NCI-H1417 (cell line): Measurements from ENCODE around the gene F11.
"Not testable (repeated sequence)": the region's sequence is repeated elsewhere in the genome, so short reads cannot be mapped to it uniquely, and the experiment has no call there.

ENCODE experiments used
- DNase-seq, 3 experiments: peaks; one replicate each; lab custom pipeline; 2025; lab: John Stamatoyannopoulos, UW

Gene F11

DNA sequence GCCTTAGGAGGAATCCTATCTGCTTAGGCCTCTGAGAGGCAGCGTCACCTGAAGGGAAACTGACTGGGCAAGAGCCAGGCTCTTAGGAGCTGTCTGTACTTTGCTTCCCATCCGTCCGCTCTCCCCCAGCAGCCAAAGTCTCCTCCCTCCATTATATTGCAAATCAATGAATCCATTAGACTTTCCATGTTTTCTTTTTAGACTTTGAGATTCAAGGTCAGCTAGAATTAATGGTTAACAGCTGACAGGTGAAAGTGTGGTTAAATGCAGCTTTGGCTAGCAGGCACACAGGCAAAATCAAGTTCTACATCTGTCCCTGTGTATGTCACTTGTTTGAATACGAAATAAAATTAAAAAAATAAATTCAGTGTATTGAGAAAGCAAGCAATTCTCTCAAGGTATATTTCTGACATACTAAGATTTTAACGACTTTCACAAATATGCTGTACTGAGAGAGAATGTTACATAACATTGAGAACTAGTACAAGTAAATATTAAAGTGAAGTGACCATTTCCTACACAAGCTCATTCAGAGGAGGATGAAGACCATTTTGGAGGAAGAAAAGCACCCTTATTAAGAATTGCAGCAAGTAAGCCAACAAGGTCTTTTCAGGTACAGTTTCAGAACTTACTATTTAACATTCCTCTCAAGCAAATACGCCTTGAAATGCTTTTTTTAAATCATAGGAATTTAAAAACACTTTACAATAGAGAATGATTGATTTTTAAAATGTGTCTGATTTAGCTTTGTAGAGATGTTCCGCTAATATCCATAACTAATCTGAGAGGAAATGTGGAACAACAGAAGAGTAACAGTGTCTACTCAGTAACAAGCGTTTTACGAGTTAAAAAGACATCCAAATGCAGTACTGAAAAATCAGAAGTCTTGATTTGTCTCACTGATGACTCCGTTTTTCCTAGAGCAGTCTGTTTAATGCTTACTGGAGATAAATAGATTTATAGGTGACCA lies at the start of gene F11:
Gene F11, plus strand, starts transcription at position 507 of the 970 bp plus-strand sequence. CDS start 948 bp downstream, outside the sequence.
- DNase-seq = no peak

DNA sequence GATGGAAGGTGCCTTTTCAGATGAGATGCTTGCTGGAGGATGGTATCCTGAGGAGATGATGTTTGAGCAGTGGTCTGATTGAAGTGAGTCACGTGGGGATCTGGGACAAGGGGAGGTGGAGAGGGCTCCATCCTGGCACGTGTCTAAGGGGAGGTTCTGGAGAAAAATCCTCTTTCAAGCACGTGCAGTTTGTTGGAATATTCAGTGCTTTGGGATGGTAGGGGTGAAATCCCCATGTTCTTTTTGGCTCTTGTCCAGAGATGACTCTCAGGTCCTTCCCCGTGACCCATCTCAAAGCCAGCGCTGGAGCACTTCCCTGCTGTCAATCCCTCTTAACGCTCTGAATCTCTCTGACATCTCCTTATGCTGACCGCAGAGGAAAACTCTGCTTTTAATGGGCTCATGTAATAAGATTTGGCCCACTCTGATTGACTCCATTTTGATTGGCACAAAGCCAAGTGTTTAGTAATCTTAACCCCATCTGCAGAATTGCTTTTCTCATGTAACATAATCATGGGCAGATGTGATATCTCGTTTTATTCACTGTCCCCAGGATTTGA lies 49.4 kb upstream of the F11 start:
- peak in 2 of 3 experiments; percentile 16 to 67 for DNase-seq

DNA sequence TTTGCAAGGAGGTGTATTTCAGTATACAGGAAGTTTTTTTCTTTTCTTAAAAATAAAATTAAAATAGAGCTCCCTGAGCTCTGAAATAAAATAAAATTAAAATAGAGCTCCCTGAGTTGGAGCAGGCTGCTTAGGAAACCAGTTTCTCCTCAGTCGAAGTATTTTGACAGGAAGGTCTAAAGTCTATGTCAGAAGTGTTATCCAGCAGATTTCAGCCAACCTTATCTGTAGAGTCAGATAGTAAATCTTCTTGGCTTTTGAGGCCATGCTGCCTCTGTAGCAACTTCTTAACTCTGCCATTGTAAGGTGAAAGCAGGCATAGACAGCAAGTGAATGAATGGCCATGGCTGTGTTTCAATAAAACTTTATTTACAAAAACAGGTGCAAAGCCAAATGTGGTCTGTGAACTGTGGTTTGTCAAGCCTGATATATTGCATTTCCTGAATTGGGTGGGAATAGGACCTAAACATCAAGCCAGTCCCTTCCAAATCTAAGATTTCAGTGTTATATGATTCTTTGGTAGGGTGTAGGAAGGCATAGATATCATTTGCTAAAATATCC lies 48.2 kb upstream of the F11 start:
- no peak for DNase-seq

DNA sequence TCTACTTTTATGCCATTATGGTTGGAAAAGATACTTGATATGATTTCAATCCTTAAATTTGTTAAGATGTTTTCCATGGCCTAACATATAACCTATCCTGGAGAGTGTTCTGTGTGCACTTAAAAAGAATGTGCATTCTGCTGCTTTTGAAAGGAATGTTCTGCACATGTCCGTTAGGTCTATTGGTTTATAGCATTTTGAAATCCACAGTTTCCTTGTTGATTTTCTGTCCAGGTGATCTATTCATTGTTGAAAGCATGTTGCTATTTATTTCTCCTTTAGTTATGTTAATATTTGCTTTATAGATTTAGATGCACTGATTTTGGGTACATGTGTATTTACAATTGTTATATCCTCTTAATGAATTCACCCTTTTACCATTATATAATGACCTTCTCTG lies 44.4 kb upstream of the F11 start:
- no peak for DNase-seq

DNA sequence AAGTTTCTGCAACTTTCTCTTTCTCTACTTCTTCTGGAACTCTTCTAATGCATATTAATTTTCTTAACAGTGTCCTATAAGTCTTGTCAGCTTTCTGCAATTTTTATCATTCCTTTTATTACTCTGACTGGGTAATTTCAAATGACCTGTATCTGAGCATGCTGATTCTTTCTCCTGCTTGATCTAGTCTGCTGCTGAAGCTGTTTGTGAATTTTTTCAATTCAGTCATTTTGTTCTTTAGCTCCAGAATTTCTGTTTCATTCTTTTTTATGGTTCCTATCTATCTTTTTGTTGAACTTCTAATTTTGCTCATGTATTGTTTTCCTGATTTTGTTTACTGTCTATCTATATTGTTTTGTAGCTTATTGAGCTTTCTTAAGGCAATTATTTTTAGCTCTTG lies 40.1 kb upstream of the F11 start:
- no peak for DNase-seq

DNA sequence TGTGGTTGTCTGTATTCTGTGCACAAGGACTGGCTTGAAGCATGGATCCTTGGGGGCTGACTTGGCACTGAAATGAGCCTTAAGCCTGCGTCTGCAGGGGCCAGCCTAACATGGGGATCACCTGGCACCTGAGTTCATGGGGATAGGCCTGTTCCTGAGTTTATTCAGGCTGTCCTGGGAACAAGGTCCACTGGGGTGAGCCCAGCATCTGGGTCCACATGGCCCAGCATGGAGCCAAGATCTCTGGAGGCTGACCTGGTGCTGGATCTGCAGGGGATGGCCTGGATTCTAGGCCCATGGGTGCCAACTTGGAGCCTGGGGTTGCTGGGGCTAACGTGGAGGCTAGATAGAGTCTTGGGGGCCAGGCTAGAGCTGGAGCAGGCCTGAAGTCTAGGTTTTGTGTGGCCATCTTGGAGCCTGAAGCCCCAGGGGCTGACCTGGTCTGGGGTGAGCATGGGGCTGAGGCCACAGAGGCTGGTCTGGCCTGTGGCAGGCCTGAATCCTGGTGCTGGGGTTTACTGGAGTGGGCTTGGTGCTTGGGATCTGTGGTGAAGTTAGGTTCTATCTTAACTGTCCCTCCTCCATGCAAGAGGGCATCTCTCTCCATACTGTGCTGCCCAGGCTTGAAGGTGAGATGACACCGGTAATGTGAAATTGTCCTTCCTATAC lies 39.3 kb upstream of the F11 start:
- no peak for DNase-seq

DNA sequence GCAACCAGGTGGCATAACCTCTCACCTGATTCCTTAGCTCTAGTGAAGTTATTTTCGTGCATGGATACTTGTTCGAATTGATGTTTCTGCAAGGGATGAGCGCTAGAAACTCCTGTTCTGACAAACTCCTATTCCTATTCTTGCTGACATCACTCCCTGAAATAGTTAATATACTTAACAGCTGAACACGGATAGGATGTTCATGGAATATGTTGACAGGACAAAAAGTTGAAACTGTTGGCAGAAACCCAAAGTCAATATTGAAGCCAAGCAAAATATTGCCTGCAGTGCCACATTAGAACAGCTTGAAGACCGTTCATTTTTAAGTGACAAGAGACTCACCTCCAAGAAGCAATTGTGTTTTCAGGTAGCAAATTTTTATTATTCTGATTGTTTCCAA lies 38.8 kb upstream of the F11 start, which contains the start of gene KLKB1:
Gene KLKB1, plus strand, starts transcription at position 287 of the 400 bp plus-strand sequence. CDS start 689 bp downstream, outside the sequence.
- peak; percentile 18 to 77 (median 25) for DNase-seq

DNA sequence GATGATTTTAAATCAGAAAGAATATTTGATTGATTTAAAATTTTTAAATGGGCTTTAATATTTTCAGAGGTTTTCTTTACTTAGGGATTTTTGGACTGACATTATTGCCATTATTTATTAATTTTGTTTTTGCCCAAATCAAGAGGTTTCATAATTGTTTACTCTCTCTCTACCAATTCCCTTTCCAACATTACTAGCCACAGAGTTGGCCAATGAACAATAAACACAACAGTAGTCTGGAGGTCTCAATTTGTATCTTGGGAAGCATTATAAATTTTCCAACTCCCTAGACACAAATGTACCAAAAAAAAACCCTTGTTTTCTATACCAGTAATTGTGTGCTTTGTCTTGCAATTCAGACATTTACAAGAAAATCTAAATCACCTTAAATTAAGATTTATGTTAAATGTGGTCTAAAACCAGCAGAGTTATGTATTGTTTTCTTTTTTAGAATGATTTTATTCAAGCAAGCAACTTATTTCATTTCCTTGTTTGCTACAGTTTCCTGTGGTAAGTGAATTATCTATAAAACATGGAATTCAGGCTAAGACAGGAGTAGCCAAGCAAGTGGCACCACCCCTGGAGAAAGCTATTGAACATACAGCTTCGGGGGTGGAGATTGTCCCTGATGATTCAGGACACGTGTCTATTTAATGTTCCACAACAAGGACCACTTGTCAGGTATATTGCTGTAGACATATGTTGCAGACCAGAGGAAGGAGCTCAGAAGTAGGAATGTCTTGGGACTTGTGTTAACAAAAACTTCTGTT lies 38.1 kb upstream of the F11 start:
- peak in 2 of 3 experiments; percentile 2 to 8 for DNase-seq

DNA sequence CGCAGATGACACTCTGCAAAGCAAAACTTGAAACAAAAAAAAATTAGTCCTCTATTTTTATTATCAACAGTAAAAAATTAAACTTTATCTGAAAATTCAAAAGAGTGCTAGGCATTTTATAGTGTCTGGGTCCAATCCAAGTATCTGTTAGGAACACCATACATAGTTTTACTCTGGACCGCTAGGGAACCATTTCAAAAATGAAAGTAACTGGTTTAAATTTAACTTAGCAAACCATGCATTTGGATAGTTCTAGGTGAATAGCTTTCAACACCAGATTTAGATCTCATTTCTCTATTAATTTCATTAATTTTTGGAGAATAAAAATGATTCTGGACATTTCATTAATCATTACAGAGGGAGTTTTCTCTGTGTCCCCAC lies 37.5 kb upstream of the F11 start:
- DNase-seq = no peak

DNA sequence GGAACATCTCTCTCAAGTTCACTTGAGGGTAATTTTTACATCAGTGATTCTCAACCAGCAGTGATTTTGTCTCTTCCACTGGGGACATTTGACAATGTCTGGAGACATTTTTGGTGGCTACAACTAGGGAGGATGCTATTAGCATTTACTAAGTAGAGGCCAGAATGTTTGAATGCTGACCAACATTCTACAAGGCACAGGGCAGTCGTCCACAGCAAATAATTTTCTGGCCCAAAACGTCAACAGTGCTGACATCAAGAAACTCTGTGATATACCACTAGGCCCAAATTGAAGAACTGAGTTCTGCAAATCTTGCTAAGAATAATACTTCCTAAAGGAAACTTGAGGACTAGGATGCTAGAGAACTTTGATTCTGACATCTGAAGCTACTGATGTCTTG lies 31.6 kb upstream of the F11 start:
- no peak for DNase-seq

DNA sequence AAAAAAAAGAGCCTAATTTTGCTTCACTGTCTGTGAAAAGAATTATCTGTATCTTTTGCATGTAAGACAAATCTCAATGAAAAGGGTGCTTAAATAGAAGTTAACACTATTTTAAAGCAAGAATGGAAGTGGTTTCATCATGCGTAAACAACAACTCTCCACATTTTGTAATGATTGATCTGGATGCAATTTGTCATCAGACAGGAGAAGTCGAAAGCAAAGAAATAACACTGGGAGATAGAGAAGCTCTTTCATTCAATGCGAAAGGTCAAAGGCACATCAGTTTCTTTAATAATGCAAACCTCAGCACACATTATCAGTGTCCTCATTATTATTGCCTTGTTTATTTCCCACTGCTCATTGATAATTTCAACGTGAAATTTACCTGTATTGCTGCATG lies 29.9 kb upstream of the F11 start:
- no peak for DNase-seq

DNA sequence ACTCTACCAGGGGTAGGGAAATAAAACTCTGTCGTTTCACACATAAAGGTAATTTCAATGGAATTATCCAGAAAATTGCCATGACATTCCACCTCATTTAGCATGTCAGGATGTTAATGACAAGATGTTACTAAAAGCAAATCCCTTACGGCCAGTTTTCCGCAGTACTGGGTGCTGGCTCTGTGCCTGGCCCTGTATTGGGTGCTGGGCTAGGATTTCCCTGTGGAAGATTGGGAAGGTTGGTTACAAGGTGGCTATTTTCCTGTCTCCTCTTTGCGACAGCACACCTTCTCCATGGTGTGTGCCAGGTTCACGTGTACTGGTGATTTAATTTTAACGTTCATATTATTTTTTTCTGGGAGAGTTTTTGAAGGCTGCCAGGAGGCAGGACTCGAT lies 25.5 kb upstream of the F11 start:
- DNase-seq = no peak

DNA sequence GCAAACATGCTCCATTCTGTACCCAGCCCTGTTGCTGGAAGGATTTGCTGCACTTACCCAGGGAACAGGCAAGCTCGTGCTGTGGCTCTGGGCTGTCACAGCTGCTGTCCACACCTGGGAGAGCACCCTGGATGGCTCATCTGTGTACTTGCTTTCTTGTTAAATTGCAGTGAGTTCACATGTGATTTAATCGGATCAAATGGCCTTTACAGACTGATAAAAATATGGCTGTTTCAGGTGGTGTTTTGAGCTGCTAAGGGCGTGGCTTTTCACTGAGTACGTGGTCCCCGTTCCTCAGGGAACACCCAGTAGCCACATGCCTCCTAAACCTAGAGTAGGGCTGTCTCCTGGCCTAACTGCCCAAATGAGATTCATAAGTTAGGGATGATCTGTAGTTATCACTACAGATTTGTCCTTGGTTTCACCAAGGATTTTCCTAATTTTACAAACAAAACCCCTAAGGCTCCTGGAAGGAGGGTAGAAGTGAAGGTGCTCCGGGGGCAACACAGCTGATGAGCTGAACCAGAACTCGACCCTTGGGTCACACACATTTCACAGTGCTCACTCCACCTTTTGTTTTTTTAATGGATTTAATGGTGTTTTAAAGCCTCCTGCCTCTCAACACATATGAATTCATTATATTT lies 25.0 kb upstream of the F11 start:
- no peak for DNase-seq

DNA sequence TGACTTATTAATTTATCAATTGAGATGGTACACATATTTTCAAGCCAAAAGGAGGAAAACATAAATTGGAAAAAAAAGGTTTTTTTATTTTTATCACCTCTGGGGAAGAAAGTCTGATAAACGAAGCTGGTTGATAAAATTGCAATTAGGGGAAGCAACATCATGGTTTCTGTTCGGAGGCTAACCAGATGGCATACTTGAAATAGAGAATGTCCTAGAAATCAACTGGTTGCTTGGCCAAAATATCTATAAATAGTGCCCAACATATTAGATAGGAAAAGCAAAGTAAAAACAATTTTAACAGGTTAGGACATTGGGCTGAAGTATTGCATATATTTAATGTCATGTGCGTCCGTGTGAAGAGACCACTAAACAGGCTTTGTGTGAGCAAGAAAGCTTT lies 24.4 kb upstream of the F11 start:
- no peak for DNase-seq

DNA sequence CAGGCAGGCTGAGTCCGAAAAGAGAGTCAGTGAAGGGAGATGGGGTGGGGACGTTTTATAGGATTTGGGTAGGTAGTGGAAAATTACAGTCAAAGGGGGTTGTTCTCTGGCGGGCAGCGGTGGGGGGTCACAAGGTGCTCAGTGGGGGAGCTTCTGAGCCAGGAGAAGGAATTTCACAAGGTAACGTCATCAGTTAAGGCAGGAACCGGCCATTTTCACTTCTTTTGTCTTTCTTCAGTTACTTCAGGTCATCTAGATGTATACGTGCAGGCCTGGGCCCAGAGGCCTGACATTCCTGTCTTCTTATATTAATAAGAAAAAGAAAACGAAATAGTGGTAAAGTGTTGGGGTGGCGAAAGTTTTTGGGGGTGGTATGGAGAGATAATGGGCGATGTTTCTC lies 24.0 kb upstream of the F11 start:
- not testable (repeated sequence) for DNase-seq

DNA sequence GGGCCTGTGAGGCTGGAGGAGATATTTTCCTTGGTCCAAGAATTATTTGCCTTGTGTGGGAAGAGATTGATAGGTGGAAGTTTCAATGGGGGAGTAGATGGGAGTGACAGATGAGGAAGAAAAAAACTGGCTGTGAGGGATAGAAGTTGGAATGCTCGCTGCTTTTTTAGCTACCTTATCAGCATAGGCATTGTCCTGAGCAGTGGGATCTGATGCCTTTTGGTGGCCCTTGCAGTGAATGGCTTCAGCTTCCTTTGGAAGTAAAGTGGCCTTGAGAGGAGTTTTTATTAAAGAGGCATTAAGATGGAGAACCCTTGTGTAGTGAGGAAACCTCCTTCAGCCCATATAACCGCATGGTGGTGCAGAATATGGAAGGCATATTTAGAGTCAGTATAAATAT lies 22.7 kb upstream of the F11 start:
- DNase-seq = no peak

DNA sequence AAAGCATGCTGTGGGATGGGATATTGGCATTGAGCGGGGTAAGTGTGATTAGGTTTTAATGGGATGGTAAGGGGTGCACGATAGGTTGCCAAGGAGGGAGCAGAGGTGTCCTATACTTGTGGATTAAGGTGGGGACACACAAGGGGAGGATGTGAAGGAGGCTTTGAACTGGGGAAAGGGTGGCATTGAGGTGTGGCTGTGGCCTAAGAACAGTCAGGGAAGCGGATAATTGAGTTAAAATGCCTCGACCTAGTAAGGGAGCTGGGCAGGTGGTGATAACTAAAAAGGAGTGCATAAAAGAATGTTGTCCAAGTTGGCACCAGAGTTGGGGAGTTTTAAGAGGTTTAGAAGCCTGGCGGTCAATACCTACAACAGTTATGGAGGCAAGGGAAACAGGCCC lies 21.2 kb upstream of the F11 start:
- DNase-seq = no peak

DNA sequence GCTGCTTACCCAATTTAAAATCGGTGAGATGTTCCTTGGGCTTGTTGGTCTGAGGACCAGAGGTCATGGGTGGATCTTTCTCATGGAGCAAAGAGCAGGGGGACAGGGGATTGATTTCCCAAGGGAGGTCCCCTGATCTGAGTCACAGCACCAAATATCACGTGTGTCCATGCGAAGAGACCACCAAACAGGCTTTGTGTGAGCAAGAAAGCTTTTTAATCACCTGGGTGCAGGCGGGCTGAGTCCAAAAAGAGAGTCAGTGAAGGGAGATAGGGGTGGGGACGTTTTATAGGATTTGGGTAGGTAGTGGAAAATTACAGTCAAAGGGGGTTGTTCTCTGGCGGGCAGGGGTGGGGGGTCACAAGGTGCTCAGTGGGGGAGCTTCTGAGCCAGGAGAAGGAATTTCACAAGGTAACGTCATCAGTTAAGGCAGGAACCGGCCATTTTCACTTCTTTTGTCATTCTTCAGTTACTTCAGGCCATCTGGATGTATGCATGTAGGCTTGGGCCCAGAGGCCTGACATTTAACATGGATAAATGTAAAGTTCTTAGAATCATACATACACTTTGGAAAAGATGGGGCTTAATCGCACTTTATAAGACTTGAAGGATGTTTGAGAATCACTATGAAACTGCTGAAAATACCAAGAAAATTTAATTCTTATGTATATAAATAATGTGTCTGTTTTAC lies 18.8 kb upstream of the F11 start:
- DNase-seq = not testable (repeated sequence)

DNA sequence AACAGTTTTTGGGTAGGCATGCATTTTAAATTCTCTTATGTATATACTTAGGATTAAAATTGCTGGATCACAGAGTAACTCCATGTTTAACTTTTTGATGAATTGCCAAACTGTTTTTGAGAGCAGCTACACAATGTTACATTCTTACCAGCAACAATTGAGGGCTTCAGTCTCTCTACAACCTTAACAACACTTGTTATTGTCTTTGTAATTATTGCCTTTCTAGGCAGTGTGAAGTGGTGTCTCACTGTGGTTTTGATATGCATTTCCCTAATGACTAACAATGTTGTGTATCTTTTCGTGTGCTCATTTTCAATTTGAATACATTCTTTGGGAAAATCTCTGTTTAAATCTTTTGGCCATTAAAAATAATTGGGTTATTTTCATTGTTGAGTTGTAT lies 17.3 kb upstream of the F11 start:
- DNase-seq = peak in 1 of 3 experiments; percentile 20
